Measurements from ENCODE around the gene ASCL3. TPM values are rescaled to one million over a fixed set of nuclear protein-coding genes. Genes with fewer than 3 reads are reported as not detected.
"Not testable (repeated sequence)": the region's sequence is repeated elsewhere in the genome, so short reads cannot be mapped to it uniquely, and the experiment has no call there.

ASCL3 gene
- total RNA-seq, 2 experiments from 2014 or later = not detected

DNA sequence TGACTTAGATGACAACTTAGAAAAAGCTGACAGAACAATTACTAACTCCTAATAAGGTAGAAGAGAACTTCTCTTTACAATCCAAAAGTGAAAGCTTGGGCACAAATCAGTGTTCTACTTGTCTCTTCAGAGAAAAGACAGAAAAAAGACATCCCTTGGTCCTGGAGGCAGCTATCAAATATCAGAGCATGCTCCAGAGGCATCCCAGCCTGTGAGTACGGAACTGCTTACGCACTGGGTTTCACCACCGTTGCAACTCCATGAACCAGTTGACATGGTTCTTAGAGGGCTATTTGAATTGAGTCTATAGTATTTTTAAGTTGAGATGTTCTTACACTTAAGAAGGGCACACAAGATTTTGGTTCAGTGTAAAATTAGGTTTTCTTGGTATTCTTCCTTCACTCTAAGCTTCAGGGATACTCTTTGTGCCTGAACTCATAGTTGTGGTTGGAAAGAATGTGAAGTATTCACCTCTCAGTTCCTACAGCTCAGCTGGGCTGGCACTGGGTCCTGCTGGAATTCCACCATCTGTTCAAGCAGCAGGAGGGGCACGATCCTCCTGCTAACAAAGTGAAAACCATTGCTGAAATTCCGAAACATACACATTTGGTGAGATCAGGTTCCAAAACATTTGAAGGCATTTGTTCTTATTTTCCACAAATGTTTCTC is 25.5 kb downstream of the ASCL3 start:
- POLR2A ChIA-PET = no interaction called here
- CTCF ChIA-PET = no interaction called here

DNA sequence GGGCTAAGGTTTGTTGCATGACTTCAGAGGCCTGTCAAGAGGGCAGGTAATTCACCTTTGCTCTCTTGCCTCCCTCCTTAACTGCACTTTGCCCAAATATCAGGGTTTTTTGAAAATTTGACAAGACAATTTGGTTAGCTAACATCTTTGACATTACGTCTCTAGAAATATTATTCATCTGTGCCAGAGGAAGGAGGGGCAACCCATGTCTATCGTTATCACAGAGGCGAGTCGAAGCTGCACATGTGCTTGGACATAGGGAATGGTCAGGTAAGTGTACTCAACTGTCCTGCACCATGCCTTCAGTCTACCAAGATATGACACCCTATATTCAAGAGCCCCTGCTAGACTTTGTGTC is 28.2 kb downstream of the ASCL3 start:
- ChIA-PET CTCF (interaction anchor here (0.7 to 1.5 kb wide), 5 partner anchors 12 to 223 kb away, joined by 3 to 14 read pairs (median 4); partner anchors contain the start of gene TMEM9B), POLR2A (no interaction called here)

DNA sequence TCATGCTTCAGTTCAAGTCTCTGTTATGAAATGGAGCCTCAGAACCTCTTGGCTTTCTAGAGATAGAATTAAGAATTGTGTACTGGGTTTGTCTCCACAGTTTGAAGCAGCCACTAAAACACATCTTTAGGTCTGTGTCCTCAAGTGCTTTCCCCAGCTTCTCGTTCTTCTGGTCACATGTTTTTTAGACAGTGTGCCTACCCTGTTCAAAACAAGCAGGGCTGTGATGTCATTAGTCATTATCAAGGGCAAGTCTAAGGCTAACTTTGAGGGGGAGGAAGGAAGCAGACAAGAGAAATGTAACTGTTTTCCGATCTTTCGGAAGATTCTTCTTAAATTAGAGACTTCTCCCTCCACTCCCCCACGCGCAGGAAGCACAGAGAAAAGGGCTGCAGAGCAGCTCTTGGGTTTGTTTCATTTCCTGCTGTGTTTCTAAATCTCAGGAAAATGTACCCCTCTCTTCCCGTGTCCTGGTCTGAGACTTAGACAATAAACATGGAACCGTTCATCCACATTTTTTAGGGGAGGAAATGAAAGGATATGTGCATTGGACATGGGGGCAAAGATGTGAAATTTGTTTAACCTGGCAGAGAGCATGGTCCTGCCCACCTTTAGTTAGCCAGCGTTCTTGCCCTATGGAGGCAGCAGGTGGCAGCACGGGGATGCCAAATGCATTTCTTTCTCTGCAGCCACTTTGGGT is 28.7 kb downstream of the ASCL3 start:
- CTCF ChIA-PET = interaction anchor here (0.9 to 1.2 kb wide), 2 partner anchors 12 to 46 kb away, joined by 3 to 14 read pairs; no protein-coding TSS in a partner anchor
- POLR2A ChIA-PET = no interaction called here

DNA sequence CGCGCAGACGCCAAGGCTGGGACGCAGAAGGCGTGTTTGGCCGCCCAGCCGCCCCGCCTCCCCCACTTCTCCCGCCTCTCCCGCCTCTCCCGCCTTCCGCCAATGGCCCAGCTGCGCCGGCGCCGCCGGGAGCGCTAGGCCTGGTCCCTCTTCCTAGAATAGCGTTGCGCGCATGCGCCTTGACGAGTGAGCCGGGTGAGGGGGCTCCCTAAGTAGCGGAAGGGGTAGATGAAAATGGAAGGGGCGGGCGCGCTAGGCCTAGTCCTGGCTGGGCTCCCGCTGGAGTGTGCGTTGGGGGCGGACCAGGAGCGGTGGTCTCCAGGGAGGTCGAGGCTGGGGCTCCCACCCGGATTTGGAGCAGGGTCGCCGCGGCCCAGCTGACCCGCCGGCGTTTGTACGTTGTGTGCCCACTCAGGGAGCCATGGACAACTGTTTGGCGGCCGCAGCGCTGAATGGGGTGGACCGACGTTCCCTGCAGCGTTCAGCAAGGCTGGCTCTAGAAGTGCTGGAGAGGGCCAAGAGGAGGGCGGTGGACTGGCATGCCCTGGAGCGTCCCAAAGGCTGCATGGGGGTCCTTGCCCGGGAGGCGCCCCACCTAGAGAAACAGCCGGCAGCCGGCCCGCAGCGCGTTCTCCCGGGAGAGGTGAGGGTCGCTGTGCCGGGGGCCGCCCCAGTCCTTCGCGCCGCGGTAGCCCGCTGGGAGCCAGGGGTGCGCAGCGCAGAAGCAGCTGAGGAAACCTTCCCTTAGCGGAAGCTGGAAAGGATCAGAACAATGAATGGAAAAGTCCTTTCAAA is 31.6 kb downstream of the ASCL3 start, which contains the start of gene AKIP1:
Gene AKIP1, plus strand, starts transcription at position 161 of the 795 bp plus-strand sequence. Its CDS starts 261 bp downstream, at position 422.
- ChIA-PET POLR2A (interaction anchor here (1.0 kb wide), 2 partner anchors 52 to 53 kb away, joined by 4 to 6 read pairs; partner anchors contain the start of gene TMEM9B), CTCF (interaction anchor here (1.2 to 1.9 kb wide), 5 partner anchors 10 to 53 kb away, joined by 4 to 6 read pairs (median 4); partner anchors contain the start of gene TMEM9B)

DNA sequence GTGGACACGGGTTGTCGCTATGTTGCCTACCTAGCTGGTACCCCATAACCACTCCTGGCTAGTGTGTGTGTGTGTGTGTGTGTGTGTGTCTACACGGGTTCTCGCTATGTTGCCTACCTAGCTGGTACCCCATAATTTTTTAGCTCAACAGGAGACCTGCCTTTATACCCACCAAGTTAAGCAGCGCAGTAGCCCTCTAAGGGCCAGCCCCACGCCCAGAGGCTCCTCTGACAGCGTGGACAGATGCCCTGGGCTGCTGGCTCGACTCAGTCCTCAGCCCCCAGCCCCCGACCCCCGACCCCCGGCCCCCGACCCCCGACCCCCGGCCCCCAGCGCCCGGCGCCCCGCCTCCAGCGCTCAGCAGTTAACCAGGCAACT is 32.2 kb downstream of the ASCL3 start:
- CTCF ChIA-PET = interaction anchor here (1.2 to 1.4 kb wide), 2 partner anchors 49 to 53 kb away, joined by 4 read pairs; partner anchors contain the start of gene TMEM9B
- POLR2A ChIA-PET = interaction anchor here (1.0 kb wide), 1 partner anchor 54 kb away, joined by 4 read pairs; the partner anchor contains the start of gene TMEM9B

DNA sequence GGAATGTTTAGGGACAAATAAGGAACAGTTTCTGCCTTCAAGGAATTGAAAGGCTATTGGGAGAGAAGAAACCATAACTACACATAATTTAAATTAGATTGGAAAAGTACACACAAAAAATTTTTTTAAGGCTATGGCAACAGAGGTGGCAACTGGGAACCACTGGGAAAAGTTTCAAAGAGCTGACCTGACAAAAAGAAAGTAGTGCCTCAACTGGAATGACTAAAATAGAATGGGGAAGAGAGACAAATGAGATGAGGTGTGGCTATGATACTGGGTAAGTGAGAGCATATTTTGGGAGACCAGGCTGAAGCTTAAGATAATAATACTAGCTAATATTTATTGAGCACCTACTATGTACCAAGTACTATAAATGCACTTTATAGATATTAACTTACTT is 34.7 kb downstream of the ASCL3 start:
- ChIA-PET CTCF (interaction anchor here (1.1 kb wide), 1 partner anchor 52 kb away, joined by 3 read pairs; no protein-coding TSS in a partner anchor), POLR2A (interaction anchor here (0.7 to 0.8 kb wide), 2 partner anchors 225 to 884 kb away, joined by 3 read pairs; partner anchors contain the start of genes RPL27A and TRIM66)

DNA sequence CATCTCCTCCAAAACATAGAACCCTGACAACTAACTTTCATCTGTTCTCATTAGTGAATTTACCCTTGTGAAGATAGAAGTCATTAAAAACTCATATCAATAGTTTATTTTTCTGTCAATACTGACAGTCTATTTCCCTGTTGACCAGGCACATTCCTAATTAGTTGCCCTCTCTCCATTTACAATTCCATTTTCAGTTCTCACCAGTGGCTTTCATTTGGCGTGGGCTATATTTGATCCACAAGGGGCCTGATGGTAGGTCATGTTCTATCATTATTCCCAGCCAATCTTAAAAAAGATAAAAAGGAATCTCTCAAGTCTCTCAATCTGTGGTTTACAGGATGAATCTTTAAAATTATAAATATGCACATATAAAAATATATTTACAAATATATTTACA is 35.7 kb downstream of the ASCL3 start:
- ChIA-PET CTCF (no interaction called here), POLR2A (no interaction called here)

DNA sequence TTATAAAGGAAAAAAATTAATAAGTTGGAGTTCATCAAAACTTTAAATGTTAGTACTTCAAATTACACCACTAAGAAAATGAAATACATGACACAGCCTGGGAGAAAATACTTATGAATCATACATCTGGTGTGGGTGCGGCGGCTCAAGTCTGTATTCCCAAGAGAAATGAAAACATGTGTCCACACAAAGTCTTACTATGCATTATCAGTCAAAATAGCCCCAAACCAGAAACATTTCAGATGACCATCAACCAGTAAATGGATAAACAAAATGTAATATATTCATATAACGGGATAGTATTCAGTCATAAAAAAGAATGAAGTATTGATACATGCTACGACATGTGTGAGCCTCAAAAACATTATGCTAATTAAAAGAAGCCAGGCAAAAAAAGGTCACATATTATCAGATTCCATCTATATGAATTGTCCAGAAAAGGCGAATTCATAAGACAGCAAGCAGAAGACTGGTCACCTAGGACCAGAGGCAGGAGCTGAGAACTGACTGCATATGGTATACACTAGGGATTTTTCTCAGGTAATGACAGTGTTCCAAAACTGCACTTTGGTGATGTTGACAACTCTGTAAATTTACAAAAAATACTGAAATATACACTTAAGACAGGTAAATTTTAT is 37.2 kb downstream of the ASCL3 start:
- CTCF ChIA-PET = no interaction called here
- POLR2A ChIA-PET = no interaction called here

DNA sequence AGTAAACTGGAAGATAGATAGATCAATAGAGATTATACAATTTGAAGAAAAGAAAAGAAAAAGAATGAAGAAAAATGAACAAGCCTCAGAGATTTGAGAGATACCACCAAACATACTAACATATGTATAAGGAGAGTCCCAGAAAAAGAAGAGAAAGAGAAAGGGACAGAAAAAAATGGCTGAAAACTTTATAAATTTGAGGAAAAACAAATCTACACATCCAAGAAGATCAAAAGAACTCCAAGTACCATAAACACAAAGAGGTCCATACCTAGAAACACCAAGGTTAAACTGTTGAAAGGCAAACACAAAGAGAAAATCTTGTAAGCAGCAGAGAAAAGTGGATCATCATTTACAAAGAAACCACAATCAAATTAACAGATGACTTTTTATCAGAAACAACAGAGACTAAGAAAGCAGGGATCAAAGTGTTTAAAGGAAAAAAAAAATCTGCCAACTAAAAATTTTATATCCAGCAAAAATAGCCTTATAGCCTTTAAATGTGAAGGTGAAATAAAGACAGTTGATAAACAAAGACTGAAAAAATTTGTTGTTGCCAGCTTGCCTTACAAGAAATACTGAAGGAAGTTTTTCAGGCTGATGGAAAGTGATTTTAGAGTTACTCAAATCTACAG is 43.6 kb downstream of the ASCL3 start:
- ChIA-PET CTCF (no interaction called here), POLR2A (no interaction called here)

DNA sequence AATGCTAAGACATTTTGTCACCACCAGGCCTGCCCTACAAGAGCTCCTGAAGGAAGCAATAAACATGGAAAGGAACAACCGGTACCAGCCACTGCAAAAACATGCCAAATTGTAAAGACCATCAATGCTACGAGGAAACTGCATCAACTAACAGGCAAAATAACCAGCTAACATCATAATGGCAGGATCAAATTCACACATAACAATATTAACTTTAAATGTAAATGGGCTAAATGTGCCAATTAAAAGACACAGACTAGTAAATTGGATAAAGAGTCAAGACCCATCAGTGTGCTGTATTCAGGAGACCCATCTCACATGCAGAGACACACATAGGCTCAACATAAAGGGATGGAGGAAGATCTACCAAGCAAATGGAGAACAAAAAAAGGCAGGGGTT is 51.6 kb downstream of the ASCL3 start:
- POLR2A ChIA-PET, CTCF ChIA-PET: not testable (repeated sequence)

Other genes with a start within 250 kb of the ASCL3 start
- gene AKIP1, start 31.8 kb downstream of the ASCL3 start, total RNA-seq = 10 to 100 TPM; 28.2 to 30.8 TPM
- gene C11orf16, start 10.1 kb downstream of the ASCL3 start, total RNA-seq = not detected
- 10 to 100 TPM; 24.5 to 25.2 TPM for gene TMEM9B, start 21.4 kb upstream of the ASCL3 start, total RNA-seq
- 1 to 10 TPM; 1.3 TPM for gene NRIP3, start 61.0 kb upstream of the ASCL3 start, total RNA-seq
- gene SCUBE2, start 148.6 kb upstream of the ASCL3 start, total RNA-seq = not detected

Data from activated CD8-positive, alpha-beta memory T cell treated with anti-CD3 and anti-CD28 coated beads for 36 hours (primary cell).